GM23248 (cell line): ENCODE measurements around the gene AR. TPM values are rescaled to one million over a fixed set of nuclear protein-coding genes. Genes with fewer than 3 reads are reported as not detected.

ENCODE experiments used
- DNase-seq: peaks from one replicate; pipeline ENCODE4 v3.0.0-alpha.2; 2015
- H2AFZ ChIP-seq: fragments of 200-600 bp; sonication (generic); 2 replicates; pipeline ENCODE4 v1.6.1; 2016; ENCODE audit warnings: antibody characterized with exemption
- H3F3A ChIP-seq: fragments of 200-600 bp; sonication (generic); 2 replicates; pipeline ENCODE4 v1.6.1; 2016; ENCODE audit warnings: mild to moderate bottlenecking, antibody characterized with exemption, mixed run types; ENCODE audit not compliant: insufficient read depth
- H3K27ac ChIP-seq: fragments of 200-600 bp; sonication (generic); 2 replicates; pipeline ENCODE4 v1.5.1; 2016; ENCODE audit warnings: mild to moderate bottlenecking
- H3K27me3 ChIP-seq: fragments of 200-600 bp; sonication (generic); replicated peaks from 2 replicates; pipeline ENCODE4 v1.6.1; 2016; ENCODE audit warnings: mild to moderate bottlenecking; ENCODE audit not compliant: insufficient read depth
- H3K36me3 ChIP-seq: fragments of 200-600 bp; sonication (generic); 2 replicates; pipeline ENCODE4 v1.6.1; 2016; ENCODE audit warnings: low read depth, mild to moderate bottlenecking
- H3K4me1 ChIP-seq: fragments of 200-600 bp; sonication (generic); 2 replicates; pipeline ENCODE4 v1.6.1; 2016; ENCODE audit warnings: mild to moderate bottlenecking; ENCODE audit not compliant: insufficient read depth
- H3K4me2 ChIP-seq: fragments of 200-600 bp; sonication (generic); one replicate; pipeline ENCODE4 v1.6.1; 2016; ENCODE audit warnings: mild to moderate bottlenecking; ENCODE audit not compliant: unreplicated experiment
- H3K4me3 ChIP-seq: fragments of 200-600 bp; sonication (generic); 2 replicates; pipeline ENCODE4 v1.5.1; 2016; ENCODE audit warnings: mild to moderate bottlenecking
- H3K79me2 ChIP-seq: fragments of 200-600 bp; sonication (generic); 2 replicates; pipeline ENCODE4 v1.6.1; 2016; ENCODE audit warnings: mild to moderate bottlenecking; ENCODE audit not compliant: insufficient read depth
- H3K9ac ChIP-seq: fragments of 200-600 bp; sonication (generic); 2 replicates; pipeline ENCODE4 v1.6.1; 2016; ENCODE audit warnings: mild to moderate bottlenecking
- H3K9me2 ChIP-seq: fragments of 200-600 bp; sonication (generic); 2 replicates; pipeline ENCODE4 v1.6.1; 2016; ENCODE audit warnings: mixed run types, mild to moderate bottlenecking, moderate library complexity; ENCODE audit not compliant: insufficient read depth
- H3K9me3 ChIP-seq: fragments of 200-600 bp; sonication (generic); one replicate; pipeline ENCODE4 v1.6.1; 2017; ENCODE audit warnings: low read depth
- H4K20me1 ChIP-seq: fragments of 200-600 bp; sonication (generic); 2 replicates; pipeline ENCODE4 v1.6.0; 2016; ENCODE audit not compliant: insufficient read depth
- EZH2 ChIP-seq: fragments of 200-600 bp; sonication (generic); IDR thresholded peaks from 2 replicates; pipeline ENCODE4 v1.6.1; 2018; ENCODE audit warnings: antibody characterized with exemption, mild to moderate bottlenecking; ENCODE audit not compliant: insufficient read depth, poor library complexity, severe bottlenecking
- EZH2phosphoT487 ChIP-seq: fragments of 200-600 bp; sonication (generic); IDR thresholded peaks from 2 replicates; pipeline ENCODE4 v1.6.1; 2018; ENCODE audit warnings: antibody characterized with exemption, moderate library complexity, mild to moderate bottlenecking, low read depth; ENCODE audit not compliant: insufficient read depth
- WGBS, 2 experiments: methylation state at CpG; one replicate each; pipeline ENCODE4 v1.1.6; 2015 to 2017; ENCODE audit warnings: low lambda C conversion rate in 2 of 2, low coverage in 1 of 2; ENCODE audit errors: missing lambda C conversion rate in 2 of 2; 5-methylcytosine and 5-hydroxymethylcytosine counted together
- in situ Hi-C: fragments of 300-500 bp; cut with MboI; formaldehyde crosslinking; loops from 2 replicates; pipeline ENCODE4 v1.15.0; 2020
- polyA plus RNA-seq: library from polyadenylated mRNA; unstranded; fragments of >200 nt; fragmentation: Nextera tagmentation; extraction: Ambion mirVana; gene quantifications from 2 replicates; pipeline ENCODE4 v1.2.1, GENCODE V29; 2016
- total RNA-seq: library from RNA; depleted of rRNA; stranded (reverse); fragments of >200 nt; shearing (Covaris generic); gene quantifications from 2 replicates; pipeline ENCODE4 v1.2.3, GENCODE V29; 2014

The AR gene
- total and polyA plus RNA-seq, 2 experiments from 2014 or later: 1.2 to 4.8 TPM

DNA sequence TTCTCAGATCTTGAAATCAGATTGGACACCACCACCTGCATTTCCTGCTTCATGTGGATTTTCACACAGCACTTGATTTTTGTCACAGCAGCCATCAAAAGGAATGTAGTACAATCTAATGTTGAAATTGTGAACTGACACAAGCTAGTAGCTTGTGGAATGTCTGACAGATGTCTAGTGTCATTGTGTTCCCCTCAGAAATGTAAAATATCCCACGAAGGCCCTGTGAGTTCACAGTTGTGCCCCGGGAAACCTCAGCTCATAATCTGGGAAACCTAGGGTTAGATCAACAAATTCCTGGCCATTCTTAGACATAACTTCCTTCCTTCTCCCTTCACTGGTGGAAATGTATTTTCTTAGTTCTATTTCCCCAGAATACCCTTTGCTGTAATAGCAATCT lies 205.7 kb downstream of the AR start:
- no peak overlapping the region for H3K4me3 ChIP-seq
- no peak overlapping the region for H3K9ac ChIP-seq
- TF ChIP-seq EZH2phosphoT487 (no peak), EZH2 (no peak)
- H4K20me1 ChIP-seq: no peaks in the 10 kb centered on the region
- H3K4me2 ChIP-seq: no peak overlapping the region
- 0 to 4% methylated on average over 1 to 2 of the region's 2 CpGs for WGBS, 2 experiments
- H3K4me1 ChIP-seq: no peaks in the 10 kb centered on the region
- H3K9me3 ChIP-seq: no peaks in the 10 kb centered on the region
- H2AFZ ChIP-seq: no peak overlapping the region
- H3K27ac ChIP-seq: no peak overlapping the region
- no peaks in the 10 kb centered on the region for H3F3A ChIP-seq
- in situ Hi-C loops: no loop called here
- no peaks in the 10 kb centered on the region for H3K9me2 ChIP-seq
- no peak for DNase-seq
- H3K79me2 ChIP-seq: no peaks in the 10 kb centered on the region
- H3K36me3 ChIP-seq: no peaks in the 10 kb centered on the region
- H3K27me3 ChIP-seq: no peaks in the 10 kb centered on the region

DNA sequence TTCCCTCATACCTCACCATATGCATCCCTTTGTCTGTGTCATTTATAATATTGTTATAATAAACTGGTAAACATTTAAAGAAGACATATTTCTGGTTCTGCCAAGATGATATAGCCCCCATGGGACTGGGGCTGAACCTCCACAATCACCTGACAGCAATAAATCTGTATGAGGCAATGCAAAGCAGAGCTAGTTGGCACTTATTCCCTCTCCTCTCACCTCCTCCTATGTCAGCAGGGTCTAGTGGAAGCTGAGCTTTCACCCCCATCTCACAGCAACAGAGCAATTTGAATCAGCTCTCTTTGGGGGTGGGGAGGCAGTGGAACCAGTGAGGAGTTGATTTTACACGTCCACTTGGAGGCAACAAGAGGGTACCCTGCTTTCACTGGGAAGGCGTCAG lies 206.9 kb downstream of the AR start:
- WGBS, 2 experiments: 36 to 40% methylated on average over 1 to 2 of the region's 2 CpGs
- Histone ChIP-seq H3K4me2 (no peak overlapping the region), H3K4me1 (no peaks in the 10 kb centered on the region), H2AFZ (no peak overlapping the region), H3K9ac (no peak overlapping the region), H3K79me2 (no peaks in the 10 kb centered on the region), H3K27ac (no peak overlapping the region), H3K27me3 (no peaks in the 10 kb centered on the region), H3K9me3 (no peaks in the 10 kb centered on the region), H3K36me3 (no peaks in the 10 kb centered on the region), H3K4me3 (no peak overlapping the region), H4K20me1 (no peaks in the 10 kb centered on the region), H3K9me2 (no peaks in the 10 kb centered on the region), H3F3A (no peaks in the 10 kb centered on the region)
- DNase-seq: no peak
- TF ChIP-seq EZH2 (no peak), EZH2phosphoT487 (no peak)
- in situ Hi-C loops: no loop called here

DNA sequence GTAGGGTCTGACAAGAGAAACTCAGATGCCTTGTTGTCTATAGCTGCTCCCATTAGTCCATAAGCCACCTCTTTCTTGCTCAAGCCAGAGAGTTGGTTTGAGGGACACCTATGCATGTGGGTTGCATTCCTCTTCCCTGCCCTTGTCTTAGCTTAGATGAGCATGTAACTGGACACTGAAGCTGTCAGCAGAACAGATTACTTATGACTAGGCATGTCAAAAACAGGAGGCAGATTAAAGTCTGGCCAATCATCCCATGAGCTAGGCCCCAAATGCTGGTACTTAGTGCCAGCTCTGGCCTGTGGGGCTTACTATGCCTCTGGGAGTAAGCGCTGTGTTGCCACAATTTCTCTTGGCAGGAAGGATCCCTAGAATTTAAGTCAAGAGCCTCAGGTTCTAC lies 215.2 kb downstream of the AR start:
- no peak overlapping the region for H2AFZ ChIP-seq
- no peak overlapping the region for H3K27ac ChIP-seq
- WGBS, 2 experiments: 88 to 92% methylated on average over 1 of the region's 1 CpG
- H3F3A ChIP-seq: no peaks in the 10 kb centered on the region
- no peaks in the 10 kb centered on the region for H3K36me3 ChIP-seq
- no peaks in the 10 kb centered on the region for H3K9me2 ChIP-seq
- no peaks in the 10 kb centered on the region for H3K27me3 ChIP-seq
- H4K20me1 ChIP-seq: no peaks in the 10 kb centered on the region
- H3K9me3 ChIP-seq: no peaks in the 10 kb centered on the region
- in situ Hi-C loops: no loop called here
- H3K4me1 ChIP-seq: no peaks in the 10 kb centered on the region
- H3K79me2 ChIP-seq: no peaks in the 10 kb centered on the region
- DNase-seq: no peak
- TF ChIP-seq EZH2: no peak
- TF ChIP-seq EZH2phosphoT487: no peak
- H3K9ac ChIP-seq: no peak overlapping the region
- H3K4me3 ChIP-seq: no peak overlapping the region
- H3K4me2 ChIP-seq: no peak overlapping the region

DNA sequence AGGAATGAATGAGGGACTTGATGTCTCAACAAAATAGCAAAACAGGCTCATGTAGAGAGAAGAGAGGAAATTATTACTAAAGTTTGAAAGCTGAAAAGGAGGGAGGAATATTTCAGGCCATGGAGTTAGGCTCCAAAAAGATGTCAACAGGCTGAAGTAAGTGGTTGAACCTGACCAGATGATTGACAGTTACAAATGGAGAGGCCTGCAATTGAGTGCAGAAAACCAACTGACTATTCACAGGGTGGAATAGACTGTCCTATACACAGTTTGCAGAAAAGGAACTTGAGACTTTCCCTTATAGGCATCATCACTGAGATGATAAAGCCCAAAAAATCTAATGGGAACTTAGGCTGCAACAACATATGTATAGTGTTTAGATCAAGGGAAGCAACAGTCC lies 233.3 kb downstream of the AR start:
- Histone ChIP-seq H3K4me1 (peaks cover 14% of the 10 kb centered on the region), H3K36me3 (no peaks in the 10 kb centered on the region), H3K9me2 (no peaks in the 10 kb centered on the region), H3K79me2 (no peaks in the 10 kb centered on the region), H2AFZ (no peak overlapping the region), H4K20me1 (no peaks in the 10 kb centered on the region), H3K27me3 (no peaks in the 10 kb centered on the region), H3K4me3 (no peak overlapping the region), H3K9ac (no peak overlapping the region), H3K4me2 (no peak overlapping the region), H3K9me3 (no peaks in the 10 kb centered on the region), H3F3A (peaks cover 21% of the 10 kb centered on the region; the same call in 1 of the 2 replicates), H3K27ac (no peak overlapping the region)
- in situ Hi-C loops: no loop called here
- no peak for DNase-seq
- TF ChIP-seq EZH2: no peak
- no peak for TF ChIP-seq EZH2phosphoT487

DNA sequence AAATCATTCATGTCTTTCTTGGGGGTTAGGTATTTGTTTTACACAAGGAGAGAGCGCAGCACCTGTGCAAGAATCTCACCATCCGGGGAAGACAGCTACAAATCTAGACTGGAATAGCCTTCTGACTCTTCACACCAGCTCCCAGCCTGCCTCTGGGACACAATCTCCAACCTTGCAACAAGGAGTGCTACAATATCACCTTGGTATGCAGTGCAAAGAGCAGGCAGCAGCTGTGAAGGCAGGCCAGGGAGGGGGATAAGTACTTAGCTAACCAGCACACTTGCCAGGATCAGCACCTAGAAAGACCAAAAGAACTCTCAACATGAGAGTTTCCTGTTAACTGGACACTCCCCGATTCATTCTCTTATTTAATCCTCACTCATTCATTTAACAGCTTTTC lies 235.3 kb downstream of the AR start:
- Histone ChIP-seq H3K4me1 (peaks cover 14% of the 10 kb centered on the region), H3K9ac (no peak overlapping the region), H2AFZ (no peak overlapping the region), H3K79me2 (no peaks in the 10 kb centered on the region), H3K27me3 (no peaks in the 10 kb centered on the region), H3F3A (peaks cover 21% of the 10 kb centered on the region; the same call in 1 of the 2 replicates), H4K20me1 (no peaks in the 10 kb centered on the region), H3K36me3 (no peaks in the 10 kb centered on the region), H3K4me3 (no peak overlapping the region), H3K4me2 (no peak overlapping the region), H3K9me3 (no peaks in the 10 kb centered on the region), H3K9me2 (no peaks in the 10 kb centered on the region), H3K27ac (no peak overlapping the region)
- 70 to 88% methylated on average over 1 to 3 of the region's 3 CpGs for WGBS, 2 experiments
- TF ChIP-seq EZH2 (no peak), EZH2phosphoT487 (no peak)
- in situ Hi-C loops: no loop called here
- no peak for DNase-seq
